GM18511 (cell line): ENCODE results near the gene MACROD2.
"Not testable (repeated sequence)": the region's sequence is repeated elsewhere in the genome, so short reads cannot be mapped to it uniquely, and the experiment has no call there.

Experiments used
- ATAC-seq: cut with Tn5 transposase; IDR thresholded peaks from one replicate; pipeline ENCODE4 v1.9.1; 2021; ENCODE audit warnings: mild to moderate bottlenecking, moderate library complexity; ENCODE audit not compliant: unreplicated experiment

Gene MACROD2

DNA sequence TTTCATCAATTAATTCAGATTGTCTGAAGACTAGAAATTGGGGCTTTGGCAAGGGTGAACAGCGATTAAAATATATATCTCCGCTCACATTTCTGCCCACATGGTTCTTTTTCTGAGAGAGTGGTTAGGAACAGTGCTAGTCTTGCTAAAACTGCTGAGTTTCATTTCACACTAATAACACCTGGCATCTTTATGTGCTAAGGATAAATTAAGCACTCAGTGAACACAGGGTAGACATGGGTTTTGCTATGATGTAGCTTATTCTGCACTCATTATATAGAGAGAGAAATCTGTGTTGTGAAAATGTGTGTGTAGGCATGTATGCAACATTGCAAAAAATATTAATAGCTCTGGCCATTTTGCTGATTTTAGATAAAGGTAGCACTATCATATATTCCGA, 965.5 kb downstream of the MACROD2 start:
- ATAC-seq: no peak

DNA sequence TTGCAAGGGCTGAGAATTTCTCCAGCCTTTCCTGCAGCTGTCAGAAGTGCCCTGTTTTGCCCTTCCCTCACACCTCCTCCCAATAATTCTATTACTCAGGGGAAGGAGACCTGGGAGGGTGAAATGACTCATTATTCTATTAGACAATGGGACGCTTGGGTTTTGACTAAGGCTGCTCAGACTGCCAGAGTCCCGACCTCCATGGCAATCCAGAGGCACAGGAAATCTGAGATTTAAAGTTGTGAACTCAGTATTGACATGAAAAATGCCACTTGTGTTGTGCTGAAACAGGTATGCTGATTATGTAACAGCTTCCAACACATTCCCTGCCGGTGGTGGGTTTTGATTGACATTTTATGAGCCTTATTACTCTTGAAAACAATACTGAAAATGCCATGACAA, 967.9 kb downstream of the MACROD2 start:
- ATAC-seq: no peak

DNA sequence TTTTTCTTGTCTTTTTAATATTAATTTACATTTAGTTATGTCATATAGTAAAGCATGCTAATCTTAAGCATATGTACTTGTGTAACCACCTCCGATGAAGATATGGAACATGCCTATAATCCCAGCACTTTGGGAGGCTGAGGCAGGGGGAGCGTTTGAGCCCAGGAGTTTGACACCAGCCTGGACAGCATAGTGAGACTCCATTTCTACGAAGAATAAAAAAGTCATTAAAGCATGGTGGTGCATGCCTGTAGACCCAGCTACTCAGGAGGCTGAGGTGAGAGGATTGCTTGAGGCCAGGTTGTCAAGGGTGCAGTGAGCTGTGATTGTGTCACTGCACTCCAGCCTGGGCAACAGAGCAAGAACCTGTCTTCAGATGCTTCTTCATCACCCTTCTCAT, 970.9 kb downstream of the MACROD2 start:
- ATAC-seq: no peak

DNA sequence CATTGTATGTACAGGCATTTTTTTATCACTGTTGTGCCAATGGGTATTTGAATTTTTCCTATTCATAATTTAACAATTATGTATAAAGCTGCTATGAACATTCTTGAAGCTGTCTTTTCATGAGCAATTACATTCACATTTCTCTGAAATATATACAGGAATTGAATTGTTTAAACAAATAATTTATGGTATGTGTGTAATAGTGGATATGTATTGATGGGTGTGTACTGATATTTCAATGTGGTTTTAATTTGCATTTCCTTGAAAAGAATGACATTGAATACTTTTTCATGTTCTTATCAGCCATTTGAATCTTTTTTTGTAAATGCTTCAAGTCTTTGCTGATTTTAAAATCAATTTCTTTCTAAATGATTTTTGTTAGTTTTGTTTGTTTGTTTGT, 971.5 kb downstream of the MACROD2 start:
- no peak for ATAC-seq

DNA sequence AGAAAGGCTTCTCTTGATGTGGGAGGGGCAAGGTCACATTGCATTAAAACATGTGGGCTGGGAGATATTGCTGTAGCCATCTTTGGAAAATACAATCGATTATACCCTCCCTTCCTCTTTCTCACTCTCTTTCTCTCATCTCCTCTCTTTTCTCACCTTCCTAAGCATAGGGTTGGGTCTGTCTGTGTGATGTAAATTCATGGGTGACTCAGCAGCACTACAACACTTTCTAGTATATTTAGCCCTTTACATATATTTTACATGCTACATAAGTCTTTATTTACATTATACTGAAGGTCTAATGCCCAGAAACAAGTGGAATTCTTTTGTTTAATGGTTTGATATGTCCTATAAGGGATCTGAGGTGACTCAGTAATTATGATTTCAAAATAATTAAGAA, 976.9 kb downstream of the MACROD2 start:
- ATAC-seq: no peak

DNA sequence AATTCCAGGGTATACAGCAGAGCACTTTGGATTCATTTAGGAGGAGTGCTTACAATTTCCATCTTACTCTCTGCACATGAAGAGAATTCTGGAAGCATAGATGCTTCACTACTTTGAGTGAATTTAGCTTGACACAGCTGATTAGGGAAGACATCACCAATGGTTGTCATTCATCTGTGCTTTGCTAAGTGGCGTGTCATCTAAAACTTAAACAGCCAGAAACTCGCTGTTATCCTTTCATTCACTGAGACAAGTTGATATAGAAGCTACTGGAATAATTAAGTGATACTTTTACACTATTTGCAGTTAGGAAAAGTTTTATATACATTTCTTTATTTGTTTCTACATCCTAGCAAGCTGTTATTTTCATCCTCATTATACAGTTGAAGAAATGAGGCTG, 977.4 kb downstream of the MACROD2 start:
- ATAC-seq: no peak

DNA sequence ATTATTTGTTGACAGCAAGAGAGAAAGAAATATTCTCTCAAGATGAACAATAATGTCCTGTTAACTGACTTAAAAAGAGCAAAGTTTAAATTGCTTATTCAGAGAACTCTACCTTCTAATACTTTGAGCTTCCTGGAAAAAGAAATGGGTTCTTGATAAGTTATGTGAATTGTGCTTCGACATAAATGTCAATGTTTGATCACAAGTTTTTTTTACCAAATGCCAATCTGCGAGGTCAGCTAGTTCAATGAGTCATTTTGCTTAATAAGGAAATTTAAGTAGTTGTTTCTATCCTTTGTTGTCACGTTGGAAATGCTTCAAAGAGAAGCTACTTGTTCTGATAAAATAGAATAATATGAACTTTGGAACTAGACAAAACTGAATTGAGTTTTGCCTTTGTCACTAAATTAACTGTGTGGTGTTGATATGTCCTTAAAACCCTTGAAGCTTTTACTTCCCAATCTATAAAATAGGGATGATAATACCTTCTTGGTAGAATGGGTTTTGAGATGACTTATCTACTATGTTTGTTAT, 984.2 kb downstream of the MACROD2 start:
- ATAC-seq: no peak

DNA sequence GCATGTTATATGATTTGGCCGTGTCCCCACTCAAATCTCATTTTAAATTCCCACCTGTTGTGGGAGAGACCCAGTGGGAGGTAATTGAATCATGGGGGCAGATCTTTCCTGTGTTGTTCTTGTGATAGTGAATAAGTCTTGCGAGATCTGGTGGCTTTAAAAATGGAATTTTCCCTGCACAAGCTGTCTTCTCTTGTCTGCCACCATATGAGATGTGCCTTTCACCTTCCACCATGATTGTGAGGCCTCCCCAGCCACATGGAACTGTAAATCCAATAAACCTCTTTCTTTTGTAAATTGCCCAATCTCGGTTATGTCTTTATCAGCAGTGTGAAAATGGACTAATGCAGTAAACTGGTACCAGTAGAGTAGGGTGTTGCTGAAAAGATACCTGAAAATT, 986.2 kb downstream of the MACROD2 start:
- not testable (repeated sequence) for ATAC-seq

DNA sequence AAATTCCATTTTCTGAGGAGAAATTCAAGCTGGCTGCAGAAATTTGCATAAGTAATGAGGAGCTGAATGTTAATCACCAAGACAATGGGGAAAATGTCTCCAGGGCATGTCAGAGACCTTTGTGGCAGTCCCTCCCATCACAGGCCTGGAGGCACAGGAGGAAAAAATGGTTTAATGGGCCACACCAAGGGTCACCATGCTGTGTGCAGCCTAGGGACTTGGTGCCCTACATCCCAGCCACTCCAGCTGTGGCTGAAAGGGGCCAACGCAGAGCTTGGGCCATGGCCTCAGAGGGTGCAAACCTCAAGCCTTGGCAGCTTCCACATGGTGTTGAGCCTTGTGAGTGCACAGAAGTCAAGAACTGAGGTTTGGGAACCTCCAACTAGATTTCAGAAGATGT, 987.0 kb downstream of the MACROD2 start:
- ATAC-seq: not testable (repeated sequence)

DNA sequence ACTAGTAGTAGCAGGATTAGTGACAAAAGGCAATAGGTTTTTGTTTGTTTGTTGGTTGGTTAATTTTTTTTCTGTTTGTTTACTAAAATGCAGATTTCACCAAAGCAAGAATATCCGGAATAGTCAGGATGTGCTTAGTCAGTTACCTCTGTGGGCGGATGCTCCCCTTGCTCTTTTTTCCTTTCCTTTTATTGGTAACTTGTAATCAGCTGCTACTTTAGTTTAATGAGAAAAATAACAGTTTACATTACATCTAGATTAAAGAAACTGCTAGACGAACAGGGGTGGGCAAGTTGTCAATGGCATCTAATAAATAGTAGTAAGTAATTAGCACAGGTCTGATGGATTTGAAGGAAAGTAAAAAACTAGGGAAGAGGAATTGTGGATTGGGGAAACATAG, 989.0 kb downstream of the MACROD2 start:
- no peak for ATAC-seq

DNA sequence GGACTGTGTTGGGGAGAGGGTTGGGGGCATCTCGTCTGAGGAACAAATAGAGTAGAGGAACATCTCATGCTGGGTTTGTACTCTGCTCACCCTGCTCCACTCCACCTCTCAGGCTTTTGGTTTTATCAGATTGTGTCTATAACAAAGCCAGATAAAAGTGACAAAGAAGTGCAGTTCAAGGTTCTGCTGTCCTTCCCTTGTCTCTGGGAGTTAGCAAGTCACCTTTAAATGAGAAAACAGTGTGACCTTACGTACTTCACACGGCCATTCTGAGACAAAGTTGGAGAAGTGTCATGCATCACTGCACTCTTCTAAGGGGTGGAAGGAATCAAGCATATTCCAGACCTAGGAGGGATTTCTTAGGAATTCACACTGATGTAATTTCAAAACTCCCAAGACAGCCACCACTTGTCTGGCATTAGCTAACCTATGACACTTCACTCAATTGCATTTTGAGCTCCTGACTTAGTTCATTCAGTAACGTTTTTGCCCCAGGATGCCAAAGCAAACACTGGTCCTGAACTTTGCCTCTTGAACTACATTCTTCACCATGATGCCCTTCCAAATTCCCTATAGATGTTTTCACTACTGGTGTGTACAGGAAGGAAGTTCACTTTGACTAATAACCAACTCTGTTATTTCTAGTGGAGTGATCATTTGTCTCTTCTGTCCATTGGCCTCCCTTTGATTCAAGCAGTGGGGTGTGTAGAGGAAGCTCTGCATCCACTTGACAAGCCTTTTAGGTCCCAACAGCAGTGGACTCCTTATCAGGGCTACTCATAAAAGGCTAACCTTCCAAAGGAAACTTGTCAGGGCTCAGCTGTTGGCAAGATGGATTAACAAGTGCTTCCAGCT, 989.7 kb downstream of the MACROD2 start:
- no peak for ATAC-seq

DNA sequence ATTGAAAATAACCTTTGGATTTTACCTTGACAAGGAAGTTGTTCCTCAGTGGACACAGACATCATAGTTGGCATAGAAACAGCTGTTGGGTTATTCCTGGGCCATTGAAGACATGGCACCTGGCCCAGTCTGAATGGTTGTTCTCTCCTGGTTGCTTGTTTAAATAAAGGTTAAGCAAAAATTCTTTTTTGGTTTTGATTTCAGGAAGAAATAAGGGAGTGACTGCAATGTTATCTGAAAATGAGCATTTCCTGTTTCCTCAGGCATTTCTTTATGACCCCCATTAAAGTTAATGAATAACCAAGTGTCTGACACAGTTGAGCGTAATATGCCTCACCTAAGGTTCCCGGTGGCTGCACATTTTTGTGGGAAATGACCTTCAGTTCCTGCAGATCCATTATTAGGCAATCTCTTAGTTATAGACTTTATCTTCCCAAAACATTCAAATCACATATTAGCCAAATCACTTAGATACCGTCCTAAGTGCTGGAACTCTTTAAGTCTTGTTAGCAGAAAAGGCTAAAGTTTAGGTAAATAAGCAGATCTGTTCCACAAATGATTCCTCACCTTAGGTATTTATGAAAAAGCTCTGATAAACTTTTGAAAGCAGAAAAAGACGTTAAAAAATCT, 990.8 kb downstream of the MACROD2 start:
- no peak for ATAC-seq

DNA sequence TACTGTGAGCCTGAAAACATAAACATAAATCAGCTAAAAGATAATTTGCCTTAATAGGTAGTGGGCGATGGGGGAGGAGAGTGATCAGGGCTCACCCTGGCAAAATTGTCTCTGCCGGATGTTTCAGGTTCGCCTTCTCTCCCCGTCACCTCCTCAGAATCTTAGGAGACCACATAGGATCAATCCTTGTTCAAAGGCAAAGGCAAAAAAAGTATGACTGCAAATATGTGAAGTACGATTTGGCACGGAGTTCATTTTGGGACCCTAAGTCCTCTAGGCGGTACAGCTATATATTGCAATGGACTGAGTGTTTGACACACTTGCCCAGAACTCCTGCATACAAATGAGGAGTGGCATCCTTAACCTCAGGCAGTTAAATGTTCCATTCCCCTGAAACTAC, 991.3 kb downstream of the MACROD2 start:
- ATAC-seq: no peak

DNA sequence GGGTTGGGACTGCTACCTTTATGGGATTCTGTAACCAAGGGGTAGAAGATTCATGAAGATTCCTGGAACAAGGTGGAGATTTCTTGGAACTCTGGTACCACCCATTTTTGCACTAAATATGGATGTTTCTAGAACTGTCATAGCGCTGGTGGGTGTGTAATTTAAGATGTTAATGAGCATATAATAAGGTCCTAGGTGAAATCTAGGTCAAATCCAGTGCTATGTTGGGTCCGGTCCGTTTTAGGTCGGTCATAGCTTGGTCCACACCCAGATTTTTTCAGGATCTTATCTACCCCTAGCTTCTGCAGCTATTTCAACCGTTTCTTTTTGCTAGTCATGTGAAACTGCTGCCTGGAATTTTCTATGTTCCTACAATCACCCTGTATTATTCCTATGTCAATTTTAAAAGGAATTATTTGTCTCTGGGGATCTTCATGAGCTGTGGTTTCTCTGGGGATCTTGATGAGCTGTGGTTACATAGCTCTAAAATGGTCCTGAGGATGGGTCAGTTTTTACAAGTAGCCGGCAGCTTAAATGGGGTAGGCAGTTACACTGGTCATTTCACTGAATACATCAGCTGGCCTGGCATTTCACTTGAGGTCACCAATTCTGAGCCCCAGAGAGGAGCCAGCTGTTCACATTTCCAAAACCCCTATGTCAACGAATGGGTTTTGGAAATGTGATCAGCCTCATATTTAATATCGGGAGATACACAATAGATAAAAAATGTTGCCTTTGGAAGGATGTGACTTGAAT, 994.4 kb downstream of the MACROD2 start:
- no peak for ATAC-seq

DNA sequence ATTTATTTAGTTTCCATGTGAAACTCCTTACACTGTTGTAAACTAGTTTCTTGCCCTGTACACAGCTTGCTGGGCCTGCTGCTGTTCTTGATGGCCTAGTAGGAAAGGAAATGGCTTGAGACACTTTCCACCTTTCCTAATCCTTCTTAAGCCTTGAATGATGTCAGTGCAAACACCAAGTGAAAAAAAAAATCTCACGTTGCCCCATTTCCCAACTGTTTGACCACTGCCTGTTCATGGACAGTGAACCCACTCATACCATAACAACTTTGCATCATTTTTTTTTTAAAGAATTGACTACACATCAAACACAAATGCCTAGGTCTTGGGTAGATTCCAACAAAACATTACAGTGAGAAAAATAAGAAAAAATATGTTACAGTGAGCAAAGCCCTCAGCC, 995.7 kb downstream of the MACROD2 start:
- no peak for ATAC-seq

DNA sequence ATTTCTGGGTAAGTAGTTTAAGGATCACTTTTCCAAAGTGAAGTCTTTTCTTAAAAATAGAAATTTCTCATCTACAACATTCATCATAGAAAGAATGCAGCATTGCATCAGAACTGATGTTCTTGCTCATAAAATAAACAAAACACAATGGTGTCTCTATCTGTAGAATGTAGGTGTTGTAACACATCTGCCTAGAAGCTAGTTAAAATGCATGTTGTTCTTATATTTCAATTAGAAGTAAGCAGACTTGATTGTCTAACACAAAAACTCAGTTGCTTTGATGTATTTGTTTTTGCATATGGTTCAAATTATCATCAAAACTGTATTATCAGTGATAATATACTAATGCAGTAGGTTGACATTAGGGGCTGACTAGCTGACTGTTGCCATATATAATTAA, 996.8 kb downstream of the MACROD2 start:
- ATAC-seq: no peak

DNA sequence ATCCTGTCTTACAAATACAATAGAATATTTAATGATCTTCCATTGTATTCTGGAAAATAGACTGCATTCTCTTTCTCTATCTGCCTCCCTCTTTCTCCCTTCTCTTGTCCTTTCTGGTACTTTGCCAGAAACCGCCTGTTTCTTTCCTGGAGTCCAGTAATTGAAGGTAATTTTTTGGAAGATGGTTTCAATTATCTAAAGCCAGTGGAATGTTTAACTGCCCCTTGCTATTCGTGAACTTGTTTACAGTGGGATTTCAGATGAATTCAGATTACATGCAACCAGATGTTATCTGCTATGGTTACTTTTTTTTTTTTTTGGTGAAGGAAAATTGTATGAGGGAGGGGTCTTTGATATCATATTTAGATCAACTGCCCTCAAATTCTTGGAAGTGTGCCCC, 997.6 kb downstream of the MACROD2 start:
- ATAC-seq: no peak

DNA sequence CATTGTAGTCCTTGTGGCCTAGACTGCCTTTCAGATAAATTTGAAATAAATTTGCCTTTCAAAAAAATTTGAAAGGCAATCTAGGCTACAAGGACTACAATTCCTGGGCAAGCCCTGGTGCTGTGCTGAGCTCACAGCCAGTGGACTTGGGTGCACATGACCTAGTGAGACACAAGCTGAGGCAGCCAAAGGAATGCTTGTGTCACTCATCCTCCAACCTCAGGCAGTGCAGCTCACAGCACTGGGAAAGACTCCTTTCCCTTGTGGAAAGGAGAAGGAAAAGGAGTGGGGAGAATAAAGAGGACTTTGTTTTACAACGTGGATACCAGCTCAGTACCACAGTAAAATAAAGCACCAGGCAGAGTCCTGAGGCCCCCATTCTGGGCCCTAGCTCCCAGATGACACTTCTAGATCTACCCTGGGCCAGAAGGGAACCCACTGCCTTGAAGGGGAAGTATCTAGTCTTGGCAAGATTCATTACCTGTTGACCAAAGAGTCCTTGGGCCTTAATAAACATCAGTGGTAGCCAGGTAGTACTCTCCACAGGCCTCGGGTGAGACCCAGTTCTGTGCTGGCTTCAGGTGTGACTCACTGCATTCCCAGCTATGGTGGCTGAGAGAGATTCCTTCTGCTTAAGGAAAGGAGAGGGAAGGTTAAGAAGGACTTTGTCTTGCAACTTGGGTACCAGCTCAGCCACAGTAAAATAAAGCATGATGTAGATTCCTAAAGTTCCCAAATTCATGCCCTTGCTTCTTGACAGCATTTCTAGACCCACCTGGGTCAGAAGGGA, 1001.8 kb downstream of the MACROD2 start:
- ATAC-seq: no peak

DNA sequence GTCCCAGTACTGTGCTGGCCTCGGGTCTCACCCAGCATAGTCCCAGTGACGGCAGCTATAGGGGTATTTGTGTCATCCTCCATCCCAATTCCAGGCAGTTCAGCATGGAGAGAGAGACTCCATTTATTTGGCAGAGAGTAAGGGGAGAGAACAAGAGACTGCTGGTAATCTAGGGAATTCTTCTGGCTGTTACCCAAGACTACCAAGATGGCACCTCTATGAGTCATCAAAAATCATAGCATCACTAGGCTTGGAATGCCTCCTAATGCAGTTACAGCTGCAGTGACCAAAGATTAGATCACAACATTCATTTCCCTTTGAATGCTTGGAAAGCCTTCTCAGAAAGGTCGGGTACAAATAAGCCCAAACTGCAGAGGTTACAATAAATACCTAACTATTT, 1002.5 kb downstream of the MACROD2 start:
- no peak for ATAC-seq

DNA sequence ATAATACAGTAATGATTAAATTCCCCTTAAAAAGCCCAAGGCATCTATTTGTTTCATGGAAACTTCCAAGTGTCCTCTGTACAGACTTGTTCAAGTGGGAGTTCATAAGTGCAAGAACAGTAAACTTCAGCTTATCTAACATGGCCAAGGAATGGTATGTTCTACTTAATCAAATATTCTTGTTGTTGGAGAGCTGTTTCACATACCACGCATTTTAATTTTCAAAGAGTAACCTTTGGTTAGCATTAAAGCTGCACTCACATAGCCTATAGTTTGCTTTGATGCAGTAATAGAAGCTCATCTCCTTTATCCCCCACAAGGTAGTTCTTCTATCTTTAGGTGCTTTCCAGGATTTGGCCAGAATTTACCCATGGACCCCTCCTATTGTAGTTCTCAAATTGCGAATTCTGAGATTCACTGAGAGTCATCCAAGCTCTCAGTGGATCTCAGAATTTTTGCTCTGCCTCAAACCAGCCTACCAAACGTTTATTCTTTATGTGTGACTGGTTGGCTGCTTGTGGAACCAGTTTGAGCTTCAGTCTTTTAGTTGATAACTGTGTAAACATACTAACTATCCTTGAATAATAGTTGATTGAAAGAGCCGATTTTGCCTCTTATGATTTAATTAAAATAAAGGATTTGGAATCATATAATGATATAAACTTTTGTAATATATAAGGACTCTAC, 1010.1 kb downstream of the MACROD2 start:
- no peak for ATAC-seq
